Esophagus muscularis mucosa (tissue), 4 donors: Measurements from ENCODE around the gene PTPRJ.

Experiments used
- EP300 ChIP-seq: sonication (generic); formaldehyde crosslinking; IDR thresholded peaks from one replicate; pipeline ENCODE4 v1.6.1; 2017; ENCODE audit warnings: antibody characterized with exemption
- POLR2A ChIP-seq: fragments of 450-650 bp; IDR thresholded peaks from one replicate; pipeline ENCODE4 v1.6.1; 2017; ENCODE audit warnings: antibody characterized with exemption, moderate library complexity, mild to moderate bottlenecking, low read depth
- POLR2AphosphoS5 ChIP-seq, 2 donors: sonication (generic); formaldehyde crosslinking; IDR thresholded peaks; one replicate each; pipeline ENCODE4 v1.6.1; 2017; ENCODE audit warnings: antibody characterized with exemption in 2 of 2
- TF ChIP-seq, protein P1 (sequence below), 3 experiments: fragments of 200-600 bp in 2 of 3; fragments of 450-650 bp in 1 of 3; sonication (generic) in 2 of 3; IDR thresholded peaks; one replicate each; pipeline ENCODE4 v1.5.1; 2017 to 2019; ENCODE audit warnings: antibody characterized with exemption in 3 of 3, mild to moderate bottlenecking in 2 of 3, moderate library complexity in 1 of 3

DNA sequence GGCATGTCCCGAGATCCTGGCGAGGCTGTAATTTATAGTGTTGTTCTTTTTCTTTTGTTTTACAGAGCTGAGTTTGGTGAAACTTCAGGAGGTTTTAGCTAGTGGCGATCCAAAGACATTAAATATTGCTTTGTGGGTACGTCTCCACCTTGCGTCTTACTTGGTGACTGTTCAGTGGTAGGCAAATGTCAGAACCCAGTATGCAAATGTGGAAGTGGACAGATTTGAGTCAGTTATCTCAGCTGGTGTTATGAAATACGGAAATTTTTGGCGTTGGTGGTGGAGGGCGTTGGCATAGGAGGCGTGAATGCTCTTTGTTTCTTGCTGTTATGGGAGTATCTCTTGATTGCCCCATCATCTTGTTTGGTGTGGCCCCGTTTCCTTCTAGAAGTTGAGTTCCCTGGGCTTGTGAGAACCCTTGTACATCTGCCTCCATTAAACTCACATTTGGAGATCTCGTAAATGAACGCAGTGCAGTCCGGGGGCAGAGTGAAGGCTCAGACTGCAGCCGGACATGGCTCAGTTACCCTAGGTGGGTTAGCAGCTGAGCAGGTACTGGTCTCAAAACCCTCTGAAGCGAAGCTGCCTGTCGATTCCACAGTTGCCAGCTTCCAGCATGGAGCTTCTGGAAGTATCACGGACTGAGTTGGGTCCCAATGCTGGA lies 39.9 kb downstream of the PTPRJ start:
- TF ChIP-seq, protein P1, sequence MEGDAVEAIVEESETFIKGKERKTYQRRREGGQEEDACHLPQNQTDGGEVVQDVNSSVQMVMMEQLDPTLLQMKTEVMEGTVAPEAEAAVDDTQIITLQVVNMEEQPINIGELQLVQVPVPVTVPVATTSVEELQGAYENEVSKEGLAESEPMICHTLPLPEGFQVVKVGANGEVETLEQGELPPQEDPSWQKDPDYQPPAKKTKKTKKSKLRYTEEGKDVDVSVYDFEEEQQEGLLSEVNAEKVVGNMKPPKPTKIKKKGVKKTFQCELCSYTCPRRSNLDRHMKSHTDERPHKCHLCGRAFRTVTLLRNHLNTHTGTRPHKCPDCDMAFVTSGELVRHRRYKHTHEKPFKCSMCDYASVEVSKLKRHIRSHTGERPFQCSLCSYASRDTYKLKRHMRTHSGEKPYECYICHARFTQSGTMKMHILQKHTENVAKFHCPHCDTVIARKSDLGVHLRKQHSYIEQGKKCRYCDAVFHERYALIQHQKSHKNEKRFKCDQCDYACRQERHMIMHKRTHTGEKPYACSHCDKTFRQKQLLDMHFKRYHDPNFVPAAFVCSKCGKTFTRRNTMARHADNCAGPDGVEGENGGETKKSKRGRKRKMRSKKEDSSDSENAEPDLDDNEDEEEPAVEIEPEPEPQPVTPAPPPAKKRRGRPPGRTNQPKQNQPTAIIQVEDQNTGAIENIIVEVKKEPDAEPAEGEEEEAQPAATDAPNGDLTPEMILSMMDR (IDR thresholded peaks at IDR 0.05), result no peak
- TF ChIP-seq POLR2A (no peak), POLR2AphosphoS5 (IDR thresholded peaks at IDR 0.05) (no peak), EP300 (no peak)
